ENCODE results near the gene PBOV1.

Gene PBOV1

DNA sequence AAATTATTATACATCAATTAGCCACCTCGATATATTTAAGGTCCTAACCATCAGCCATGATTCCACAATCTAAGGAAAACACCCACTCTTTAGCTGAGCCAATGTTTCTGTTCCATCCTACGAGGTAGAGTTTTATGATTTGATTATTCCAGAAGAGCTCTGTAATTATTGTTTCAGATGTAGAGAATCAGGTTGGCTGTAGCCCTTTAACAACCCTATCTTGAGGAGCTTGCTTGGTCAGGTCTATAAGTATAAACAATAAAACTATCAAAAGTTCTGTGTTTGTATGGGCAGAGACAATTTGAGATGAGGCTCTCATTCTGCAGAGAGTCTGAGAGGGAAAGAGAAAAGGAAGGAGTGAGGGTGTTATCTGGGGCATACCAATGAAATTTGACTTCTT lies at the start of gene PBOV1:
PBOV1 (minus strand) TSS at position 43 of the 400 bp plus-strand sequence. CDS start 96 bp downstream, outside the sequence.
- TF ChIP-seq, protein P1, sequence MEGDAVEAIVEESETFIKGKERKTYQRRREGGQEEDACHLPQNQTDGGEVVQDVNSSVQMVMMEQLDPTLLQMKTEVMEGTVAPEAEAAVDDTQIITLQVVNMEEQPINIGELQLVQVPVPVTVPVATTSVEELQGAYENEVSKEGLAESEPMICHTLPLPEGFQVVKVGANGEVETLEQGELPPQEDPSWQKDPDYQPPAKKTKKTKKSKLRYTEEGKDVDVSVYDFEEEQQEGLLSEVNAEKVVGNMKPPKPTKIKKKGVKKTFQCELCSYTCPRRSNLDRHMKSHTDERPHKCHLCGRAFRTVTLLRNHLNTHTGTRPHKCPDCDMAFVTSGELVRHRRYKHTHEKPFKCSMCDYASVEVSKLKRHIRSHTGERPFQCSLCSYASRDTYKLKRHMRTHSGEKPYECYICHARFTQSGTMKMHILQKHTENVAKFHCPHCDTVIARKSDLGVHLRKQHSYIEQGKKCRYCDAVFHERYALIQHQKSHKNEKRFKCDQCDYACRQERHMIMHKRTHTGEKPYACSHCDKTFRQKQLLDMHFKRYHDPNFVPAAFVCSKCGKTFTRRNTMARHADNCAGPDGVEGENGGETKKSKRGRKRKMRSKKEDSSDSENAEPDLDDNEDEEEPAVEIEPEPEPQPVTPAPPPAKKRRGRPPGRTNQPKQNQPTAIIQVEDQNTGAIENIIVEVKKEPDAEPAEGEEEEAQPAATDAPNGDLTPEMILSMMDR (conservative IDR thresholded peaks at IDR 0.05), result no peak
- TF ChIP-seq ZFX (IDR thresholded peaks at IDR 0.05), result no peak
- H3K27ac ChIP-seq, result no peak within 1 kb of the TSS

DNA sequence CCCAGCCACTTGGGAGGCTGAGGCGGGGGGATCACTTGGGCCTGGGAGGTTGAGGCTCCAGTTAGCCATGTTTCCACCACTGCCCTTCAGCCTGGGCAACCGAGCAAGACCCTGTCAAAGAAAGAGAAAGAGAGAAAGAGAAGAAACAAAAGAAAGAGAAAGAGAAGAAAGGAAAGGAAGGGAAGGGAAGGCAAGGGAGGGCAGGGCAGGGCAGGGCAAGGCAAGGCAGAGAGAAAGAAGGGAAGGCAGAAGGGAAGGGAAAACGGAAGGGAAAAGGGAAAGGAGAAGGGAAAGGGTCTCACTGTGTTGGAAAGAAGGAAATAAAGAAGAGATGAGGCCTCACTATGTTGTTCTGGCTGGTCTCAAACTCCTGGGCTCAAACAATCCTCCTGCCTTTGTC lies 47.8 kb upstream of the PBOV1 start:
- TF ChIP-seq, protein P1 (conservative IDR thresholded peaks at IDR 0.05), result no peak
- no peak for TF ChIP-seq ZFX (IDR thresholded peaks at IDR 0.05)
- no peak overlapping the region for H3K27ac ChIP-seq

- H3K27ac ChIP-seq, result no peak overlapping the region
- TF ChIP-seq ZFX (IDR thresholded peaks at IDR 0.05), result no peak
- TF ChIP-seq, protein P1 (conservative IDR thresholded peaks at IDR 0.05), result no peak
Observed at GRCh38 chr6:138264372-138264880, 46.1 kb upstream of the PBOV1 start.

GRCh38 chr6:138263963-138264362 lies 45.7 kb upstream of the PBOV1 start:
- no peak overlapping the region for H3K27ac ChIP-seq

GRCh38 chr6:138261116-138261780 lies 43.0 kb upstream of the PBOV1 start:
- no peak for TF ChIP-seq ZFX (IDR thresholded peaks at IDR 0.05)
- TF ChIP-seq, protein P1 (conservative IDR thresholded peaks at IDR 0.05), result no peak
- H3K27ac ChIP-seq, result no peak overlapping the region

More at GRCh38 chr6:138263963-138264362, 45.7 kb upstream of the PBOV1 start:
- TF ChIP-seq, protein P1 (conservative IDR thresholded peaks at IDR 0.05), result no peak
- no peak for TF ChIP-seq ZFX (IDR thresholded peaks at IDR 0.05)

DNA sequence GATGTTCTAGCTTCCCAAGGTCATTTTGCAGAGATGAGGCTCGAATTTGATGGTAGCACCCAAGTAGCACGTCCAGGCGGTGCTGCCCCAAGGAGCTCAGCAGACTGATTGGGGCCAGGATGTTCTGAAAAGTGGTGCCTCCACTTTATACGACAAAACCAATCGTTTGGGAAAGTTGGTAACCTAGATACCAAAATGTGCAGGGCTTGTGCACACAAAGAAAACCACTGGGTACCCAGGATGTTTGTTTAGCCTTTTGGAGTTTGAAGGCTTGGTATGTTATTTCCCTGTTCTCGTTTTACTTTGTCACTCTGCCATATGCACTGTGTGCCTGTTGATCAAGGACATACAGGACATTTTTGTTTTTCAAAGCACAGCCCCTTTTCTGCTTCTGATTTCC lies 40.7 kb upstream of the PBOV1 start:
- TF ChIP-seq, protein P1 (conservative IDR thresholded peaks at IDR 0.05), result no peak
- peak overlapping the region; percentile 90 for H3K27ac ChIP-seq

- peak overlapping the region; percentile 90; the same call in 1 of the 2 replicates for H3K27ac ChIP-seq
- TF ChIP-seq ZFX (IDR thresholded peaks at IDR 0.05), result no peak
- TF ChIP-seq, protein P1 (conservative IDR thresholded peaks at IDR 0.05), result no peak
Observed at GRCh38 chr6:138258197-138258596, 39.9 kb upstream of the PBOV1 start.

Data from C4-2B (cell line).